GM12864 (cell line): ENCODE measurements around the gene PDE1A.

Source experiments
- DNase-seq: peaks from one replicate; pipeline ENCODE4 v3.0.0-alpha.2; 2011; ENCODE audit warnings: low read depth
- H3K4me3 ChIP-seq: 2 replicates; pipeline ENCODE4 v1.5.1; 2011; ENCODE audit warnings: mild to moderate bottlenecking, low read depth, low read length, control low read depth
- CTCF ChIP-seq: IDR thresholded peaks from 2 replicates; pipeline ENCODE4 v1.5.1; 2011; ENCODE audit warnings: low read depth, mild to moderate bottlenecking, moderate library complexity, low read length, control low read depth, inconsistent platforms; ENCODE audit errors: missing control alignments

PDE1A gene

GRCh38 chr2:182361477-182361876 lies 65.4 kb downstream of the PDE1A start:
- DNase-seq = no peak
- H3K4me3 ChIP-seq = no peak overlapping the region
- TF ChIP-seq CTCF = no peak

GRCh38 chr2:182360663-182361260 lies 66.1 kb downstream of the PDE1A start:
- DNase-seq = no peak
- no peak overlapping the region for H3K4me3 ChIP-seq
- no peak for TF ChIP-seq CTCF

- TF ChIP-seq CTCF = no peak
- no peak overlapping the region for H3K4me3 ChIP-seq
- DNase-seq = no peak
These were observed 66.7 kb downstream of the PDE1A start for GRCh38 chr2:182359990-182360662.

- no peak for DNase-seq
- no peak for TF ChIP-seq CTCF
- H3K4me3 ChIP-seq = no peak overlapping the region
These were observed 67.5 kb downstream of the PDE1A start for GRCh38 chr2:182359027-182359989.

- H3K4me3 ChIP-seq = no peak overlapping the region
- DNase-seq = no peak
- no peak for TF ChIP-seq CTCF
These were observed 68.2 kb downstream of the PDE1A start for GRCh38 chr2:182358601-182359000.

- no peak for DNase-seq
- no peak for TF ChIP-seq CTCF
- no peak overlapping the region for H3K4me3 ChIP-seq
These were observed 71.0 kb downstream of the PDE1A start for GRCh38 chr2:182355815-182356214.
